GM21447 (cell line): ENCODE measurements around the gene HSD17B1.

ENCODE experiments used
- ATAC-seq: cut with Tn5 transposase; IDR thresholded peaks from one replicate; pipeline ENCODE4 v1.9.1; 2021; ENCODE audit not compliant: unreplicated experiment

HSD17B1 gene

DNA sequence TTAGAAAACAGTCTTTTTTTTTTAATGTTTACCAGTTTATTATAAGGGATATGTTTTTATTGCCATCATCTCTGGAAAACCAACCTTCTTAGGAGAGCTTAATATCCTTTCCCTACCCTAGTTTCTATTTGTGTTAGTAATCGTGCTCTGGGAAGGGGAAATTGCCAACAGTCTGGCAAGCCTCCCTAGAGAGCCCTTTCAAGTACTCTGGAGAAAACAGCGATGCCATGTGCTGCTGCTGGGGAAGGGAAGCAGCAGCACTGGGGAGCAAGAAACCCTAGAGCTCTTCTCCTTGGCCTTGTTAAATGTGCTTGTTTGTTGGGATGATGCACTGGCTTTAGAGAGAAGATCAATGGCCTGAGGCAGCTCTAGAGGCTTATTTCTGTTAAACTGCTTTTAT is 46.2 kb downstream of the HSD17B1 start:
- ATAC-seq: no peak

GRCh38 chr17:42603318-42603717 is 50.6 kb downstream of the HSD17B1 start:
- ATAC-seq: no peak
